SH-SY5Y (cell line): ENCODE data around the gene MRPL23.

Source experiments
- GATA2 ChIP-seq: IDR thresholded peaks from 2 replicates; pipeline ENCODE4 v1.6.1; 2011; ENCODE audit warnings: mild to moderate bottlenecking, low read depth, low read length
- GATA3 ChIP-seq: IDR thresholded peaks from 2 replicates; pipeline ENCODE4 v1.6.1; 2011; ENCODE audit warnings: low read depth, mild to moderate bottlenecking, low read length, moderate library complexity

GRCh38 chr11:1931341-1932104, 15.6 kb upstream of the MRPL23 start:
- TF ChIP-seq GATA3 (no peak), GATA2 (no peak)
